GM12891 (cell line): Measurements from ENCODE around the gene PLEKHH1.

Source experiments
- PAX5 ChIP-seq: IDR thresholded peaks from 2 replicates; pipeline ENCODE4 v1.6.1; 2011; ENCODE audit warnings: low read length, moderate library complexity, mild to moderate bottlenecking; ENCODE audit not compliant: insufficient read depth, severe bottlenecking
- POLR2A ChIP-seq: IDR thresholded peaks from 2 replicates; pipeline ENCODE4 v1.6.1; 2011; ENCODE audit warnings: low read depth, low read length, control low read depth
- POLR2AphosphoS5 ChIP-seq: IDR thresholded peaks from 2 replicates; pipeline ENCODE4 v1.6.1; 2011; ENCODE audit warnings: low read depth, low read length, control low read depth
- POU2F2 ChIP-seq: IDR thresholded peaks from 2 replicates; pipeline ENCODE4 v1.6.1; 2011; ENCODE audit warnings: low read depth, mild to moderate bottlenecking, control low read depth, low read length, moderate library complexity
- SPI1 ChIP-seq: IDR thresholded peaks from 2 replicates; pipeline ENCODE4 v1.6.1; 2011; ENCODE audit warnings: low read depth, low read length, control low read depth
- TAF1 ChIP-seq: IDR thresholded peaks from 2 replicates; pipeline ENCODE4 v1.6.1; 2011; ENCODE audit warnings: low read depth, low read length, control low read depth

- TF ChIP-seq POLR2A (no peak), PAX5 (no peak), TAF1 (no peak), POLR2AphosphoS5 (no peak), SPI1 (no peak), POU2F2 (no peak)
Observed at GRCh38 chr14:67630186-67630585, 97.1 kb downstream of the PLEKHH1 start.
